ENCODE data around the gene DEGS2. TPM values are rescaled to one million over a fixed set of nuclear protein-coding genes. Genes with fewer than 3 reads are reported as not detected.

The DEGS2 gene
- total RNA-seq, 1 experiment from 2014 or later, result 1.6 TPM

DNA sequence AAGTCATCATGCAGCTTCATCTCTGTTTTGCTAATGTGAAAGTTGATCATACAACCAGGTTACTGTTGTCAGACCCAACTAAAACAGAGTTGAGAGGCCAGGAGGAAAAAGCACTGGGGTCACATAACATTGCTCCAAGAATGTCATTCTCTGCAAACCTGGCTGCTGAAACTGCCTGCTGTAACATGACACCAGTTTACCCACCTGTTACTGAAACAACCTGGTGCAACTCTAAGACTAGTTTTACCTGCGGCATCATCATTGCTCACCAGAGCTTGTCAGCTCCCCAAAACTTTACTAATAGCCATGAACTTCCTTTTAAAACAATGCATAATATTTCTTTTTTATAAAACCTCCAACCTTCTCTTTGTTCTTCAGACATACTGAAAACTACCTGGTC, 30.7 kb upstream of the DEGS2 start:
- ATAC-seq (no peak), DNase-seq (ENCODE audit: low spot score) (no peak)
- peaks cover 5% of the 10 kb centered on the region for H3K36me3 Mint-ChIP-seq
- no peaks in the 10 kb centered on the region; the same call in 1 of the 2 replicates for H3K27me3 Mint-ChIP-seq (ENCODE audit: low read depth)
- POLR2A ChIA-PET, result no interaction called here
- CTCF ChIA-PET, result no interaction called here
- peaks cover 6% of the 10 kb centered on the region for H3K9me3 Mint-ChIP-seq
- no peak overlapping the region for H3K4me3 Mint-ChIP-seq
- H3K4me1 Mint-ChIP-seq, result peaks cover 11% of the 10 kb centered on the region
- TF ChIP-seq ZBTB21 (CRISPR knock-in tag; IDR thresholded peaks at IDR 0.05; ENCODE audit: borderline replicate concordance) (no peak), KAT7 (CRISPR knock-in tag; IDR thresholded peaks at IDR 0.05; ENCODE audit: borderline replicate concordance) (no peak)
- TF ChIP-seq, protein P1, sequence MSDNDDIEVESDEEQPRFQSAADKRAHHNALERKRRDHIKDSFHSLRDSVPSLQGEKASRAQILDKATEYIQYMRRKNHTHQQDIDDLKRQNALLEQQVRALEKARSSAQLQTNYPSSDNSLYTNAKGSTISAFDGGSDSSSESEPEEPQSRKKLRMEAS (CRISPR knock-in tag; IDR thresholded peaks at IDR 0.05), result no peak
- no peak overlapping the region for H3K27ac Mint-ChIP-seq

DNA sequence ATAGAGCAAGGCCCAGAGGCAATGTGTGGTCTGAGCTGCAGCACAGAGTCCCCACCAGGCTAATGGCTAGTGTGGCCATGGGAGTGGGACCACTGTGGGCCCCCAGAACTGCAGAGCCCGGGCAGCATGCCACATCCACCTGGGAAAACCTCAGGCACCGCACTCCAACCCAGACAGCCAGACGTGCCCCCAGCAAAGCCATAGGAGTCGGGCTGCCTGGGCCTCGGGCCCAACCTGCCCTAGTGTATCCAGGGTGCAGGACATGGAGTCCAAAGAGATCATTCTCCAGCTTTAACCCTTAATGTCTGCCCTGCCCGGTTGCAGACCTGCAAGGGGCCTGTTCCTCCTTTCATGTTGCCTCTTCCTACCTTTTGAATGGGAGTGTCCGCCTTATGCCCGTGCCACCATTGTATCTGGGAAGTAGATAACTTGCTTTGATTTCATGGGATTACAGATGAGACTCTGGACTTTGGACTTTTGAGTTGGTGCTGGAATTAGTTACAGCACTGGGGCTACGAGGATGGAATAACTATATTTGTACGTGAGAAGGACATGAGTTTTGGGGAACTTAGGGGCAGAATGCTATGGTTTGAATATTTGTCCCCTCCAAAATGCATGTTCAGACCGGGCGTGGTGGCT, 29.1 kb upstream of the DEGS2 start:
- TF ChIP-seq ZNF121 (CRISPR knock-in tag; IDR thresholded peaks at IDR 0.05) (no peak), RORB (CRISPR knock-in tag; IDR thresholded peaks at IDR 0.05) (no peak), ELF4 (CRISPR knock-in tag; IDR thresholded peaks at IDR 0.05; ENCODE audit: low read depth) (no peak), TEAD1 (CRISPR knock-in tag; IDR thresholded peaks at IDR 0.05) (no peak), ZNF263 (CRISPR knock-in tag; IDR thresholded peaks at IDR 0.05; ENCODE audit: low read depth) (no peak), TEAD4 (CRISPR knock-in tag; IDR thresholded peaks at IDR 0.05) (no peak), ETV6 (CRISPR knock-in tag; IDR thresholded peaks at IDR 0.05) (no peak), NR1H2 (CRISPR knock-in tag; IDR thresholded peaks at IDR 0.05) (no peak)
- TF ChIP-seq, protein P2, sequence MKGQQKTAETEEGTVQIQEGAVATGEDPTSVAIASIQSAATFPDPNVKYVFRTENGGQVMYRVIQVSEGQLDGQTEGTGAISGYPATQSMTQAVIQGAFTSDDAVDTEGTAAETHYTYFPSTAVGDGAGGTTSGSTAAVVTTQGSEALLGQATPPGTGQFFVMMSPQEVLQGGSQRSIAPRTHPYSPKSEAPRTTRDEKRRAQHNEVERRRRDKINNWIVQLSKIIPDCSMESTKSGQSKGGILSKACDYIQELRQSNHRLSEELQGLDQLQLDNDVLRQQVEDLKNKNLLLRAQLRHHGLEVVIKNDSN (CRISPR knock-in tag; IDR thresholded peaks at IDR 0.05), result no peak
- TF ChIP-seq, protein P3, sequence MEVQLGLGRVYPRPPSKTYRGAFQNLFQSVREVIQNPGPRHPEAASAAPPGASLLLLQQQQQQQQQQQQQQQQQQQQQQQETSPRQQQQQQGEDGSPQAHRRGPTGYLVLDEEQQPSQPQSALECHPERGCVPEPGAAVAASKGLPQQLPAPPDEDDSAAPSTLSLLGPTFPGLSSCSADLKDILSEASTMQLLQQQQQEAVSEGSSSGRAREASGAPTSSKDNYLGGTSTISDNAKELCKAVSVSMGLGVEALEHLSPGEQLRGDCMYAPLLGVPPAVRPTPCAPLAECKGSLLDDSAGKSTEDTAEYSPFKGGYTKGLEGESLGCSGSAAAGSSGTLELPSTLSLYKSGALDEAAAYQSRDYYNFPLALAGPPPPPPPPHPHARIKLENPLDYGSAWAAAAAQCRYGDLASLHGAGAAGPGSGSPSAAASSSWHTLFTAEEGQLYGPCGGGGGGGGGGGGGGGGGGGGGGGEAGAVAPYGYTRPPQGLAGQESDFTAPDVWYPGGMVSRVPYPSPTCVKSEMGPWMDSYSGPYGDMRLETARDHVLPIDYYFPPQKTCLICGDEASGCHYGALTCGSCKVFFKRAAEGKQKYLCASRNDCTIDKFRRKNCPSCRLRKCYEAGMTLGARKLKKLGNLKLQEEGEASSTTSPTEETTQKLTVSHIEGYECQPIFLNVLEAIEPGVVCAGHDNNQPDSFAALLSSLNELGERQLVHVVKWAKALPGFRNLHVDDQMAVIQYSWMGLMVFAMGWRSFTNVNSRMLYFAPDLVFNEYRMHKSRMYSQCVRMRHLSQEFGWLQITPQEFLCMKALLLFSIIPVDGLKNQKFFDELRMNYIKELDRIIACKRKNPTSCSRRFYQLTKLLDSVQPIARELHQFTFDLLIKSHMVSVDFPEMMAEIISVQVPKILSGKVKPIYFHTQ (CRISPR knock-in tag; IDR thresholded peaks at IDR 0.05), result no peak
- TF ChIP-seq, protein P4, sequence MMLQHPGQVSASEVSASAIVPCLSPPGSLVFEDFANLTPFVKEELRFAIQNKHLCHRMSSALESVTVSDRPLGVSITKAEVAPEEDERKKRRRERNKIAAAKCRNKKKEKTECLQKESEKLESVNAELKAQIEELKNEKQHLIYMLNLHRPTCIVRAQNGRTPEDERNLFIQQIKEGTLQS (CRISPR knock-in tag; conservative IDR thresholded peaks at IDR 0.05), result no peak
- TF ChIP-seq, protein P5, sequence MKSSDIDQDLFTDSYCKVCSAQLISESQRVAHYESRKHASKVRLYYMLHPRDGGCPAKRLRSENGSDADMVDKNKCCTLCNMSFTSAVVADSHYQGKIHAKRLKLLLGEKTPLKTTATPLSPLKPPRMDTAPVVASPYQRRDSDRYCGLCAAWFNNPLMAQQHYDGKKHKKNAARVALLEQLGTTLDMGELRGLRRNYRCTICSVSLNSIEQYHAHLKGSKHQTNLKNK (CRISPR knock-in tag; IDR thresholded peaks at IDR 0.05), result no peak
- TF ChIP-seq, protein P6, sequence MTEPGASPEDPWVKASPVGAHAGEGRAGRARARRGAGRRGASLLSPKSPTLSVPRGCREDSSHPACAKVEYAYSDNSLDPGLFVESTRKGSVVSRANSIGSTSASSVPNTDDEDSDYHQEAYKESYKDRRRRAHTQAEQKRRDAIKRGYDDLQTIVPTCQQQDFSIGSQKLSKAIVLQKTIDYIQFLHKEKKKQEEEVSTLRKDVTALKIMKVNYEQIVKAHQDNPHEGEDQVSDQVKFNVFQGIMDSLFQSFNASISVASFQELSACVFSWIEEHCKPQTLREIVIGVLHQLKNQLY (CRISPR knock-in tag; IDR thresholded peaks at IDR 0.05), result no peak
- TF ChIP-seq, protein P7, sequence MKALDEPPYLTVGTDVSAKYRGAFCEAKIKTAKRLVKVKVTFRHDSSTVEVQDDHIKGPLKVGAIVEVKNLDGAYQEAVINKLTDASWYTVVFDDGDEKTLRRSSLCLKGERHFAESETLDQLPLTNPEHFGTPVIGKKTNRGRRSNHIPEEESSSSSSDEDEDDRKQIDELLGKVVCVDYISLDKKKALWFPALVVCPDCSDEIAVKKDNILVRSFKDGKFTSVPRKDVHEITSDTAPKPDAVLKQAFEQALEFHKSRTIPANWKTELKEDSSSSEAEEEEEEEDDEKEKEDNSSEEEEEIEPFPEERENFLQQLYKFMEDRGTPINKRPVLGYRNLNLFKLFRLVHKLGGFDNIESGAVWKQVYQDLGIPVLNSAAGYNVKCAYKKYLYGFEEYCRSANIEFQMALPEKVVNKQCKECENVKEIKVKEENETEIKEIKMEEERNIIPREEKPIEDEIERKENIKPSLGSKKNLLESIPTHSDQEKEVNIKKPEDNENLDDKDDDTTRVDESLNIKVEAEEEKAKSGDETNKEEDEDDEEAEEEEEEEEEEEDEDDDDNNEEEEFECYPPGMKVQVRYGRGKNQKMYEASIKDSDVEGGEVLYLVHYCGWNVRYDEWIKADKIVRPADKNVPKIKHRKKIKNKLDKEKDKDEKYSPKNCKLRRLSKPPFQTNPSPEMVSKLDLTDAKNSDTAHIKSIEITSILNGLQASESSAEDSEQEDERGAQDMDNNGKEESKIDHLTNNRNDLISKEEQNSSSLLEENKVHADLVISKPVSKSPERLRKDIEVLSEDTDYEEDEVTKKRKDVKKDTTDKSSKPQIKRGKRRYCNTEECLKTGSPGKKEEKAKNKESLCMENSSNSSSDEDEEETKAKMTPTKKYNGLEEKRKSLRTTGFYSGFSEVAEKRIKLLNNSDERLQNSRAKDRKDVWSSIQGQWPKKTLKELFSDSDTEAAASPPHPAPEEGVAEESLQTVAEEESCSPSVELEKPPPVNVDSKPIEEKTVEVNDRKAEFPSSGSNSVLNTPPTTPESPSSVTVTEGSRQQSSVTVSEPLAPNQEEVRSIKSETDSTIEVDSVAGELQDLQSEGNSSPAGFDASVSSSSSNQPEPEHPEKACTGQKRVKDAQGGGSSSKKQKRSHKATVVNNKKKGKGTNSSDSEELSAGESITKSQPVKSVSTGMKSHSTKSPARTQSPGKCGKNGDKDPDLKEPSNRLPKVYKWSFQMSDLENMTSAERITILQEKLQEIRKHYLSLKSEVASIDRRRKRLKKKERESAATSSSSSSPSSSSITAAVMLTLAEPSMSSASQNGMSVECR (CRISPR knock-in tag; IDR thresholded peaks at IDR 0.05; ENCODE audit: borderline replicate concordance), result no peak
- Mint-ChIP-seq H3K27ac (no peak overlapping the region), H3K27me3 (ENCODE audit: low read depth) (no peaks in the 10 kb centered on the region; the same call in 1 of the 2 replicates), H3K36me3 (peaks cover 5% of the 10 kb centered on the region), H3K4me1 (peaks cover 4% of the 10 kb centered on the region), H3K4me3 (no peak overlapping the region), H3K9me3 (peaks cover 6% of the 10 kb centered on the region)
- ATAC-seq (no peak), DNase-seq (ENCODE audit: low spot score) (no peak)
- ChIA-PET POLR2A (no interaction called here), CTCF (interaction anchor here (0.6 to 1.5 kb wide), 3 partner anchors 33 to 97 kb away, joined by 3 to 4 read pairs (median 3); no protein-coding TSS in a partner anchor)

Measured in WTC11 (cell line).